ENCODE data around the gene SOHLH2. TPM values are rescaled to one million over a fixed set of nuclear protein-coding genes. Genes with fewer than 3 reads are reported as not detected.

Gene SOHLH2
- total RNA-seq, 4 donors from 2014 or later = not detected

DNA sequence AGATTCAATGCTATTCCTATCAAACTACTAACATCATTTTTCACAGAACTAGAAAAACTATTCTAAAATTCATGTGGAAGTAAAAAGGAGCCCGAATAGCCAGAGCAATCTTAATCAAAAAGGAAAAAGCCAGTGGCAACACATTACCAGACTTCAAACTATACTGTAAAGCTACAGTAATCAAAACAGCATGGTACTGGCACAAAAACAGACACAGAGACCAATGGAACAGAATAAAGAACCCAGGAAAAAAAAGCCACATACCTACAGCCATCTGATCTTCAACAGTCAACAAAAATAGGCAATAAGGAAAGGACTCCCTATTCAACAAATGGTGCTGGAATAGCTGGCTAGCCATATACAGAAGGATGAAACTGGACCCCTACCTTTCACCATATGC lies 10.4 kb upstream of the SOHLH2 start:
- ATAC-seq (ENCODE audit: low FRiP score) (no peak), DNase-seq (ENCODE audit: low spot score) (no peak)
- TF ChIP-seq, protein P1, sequence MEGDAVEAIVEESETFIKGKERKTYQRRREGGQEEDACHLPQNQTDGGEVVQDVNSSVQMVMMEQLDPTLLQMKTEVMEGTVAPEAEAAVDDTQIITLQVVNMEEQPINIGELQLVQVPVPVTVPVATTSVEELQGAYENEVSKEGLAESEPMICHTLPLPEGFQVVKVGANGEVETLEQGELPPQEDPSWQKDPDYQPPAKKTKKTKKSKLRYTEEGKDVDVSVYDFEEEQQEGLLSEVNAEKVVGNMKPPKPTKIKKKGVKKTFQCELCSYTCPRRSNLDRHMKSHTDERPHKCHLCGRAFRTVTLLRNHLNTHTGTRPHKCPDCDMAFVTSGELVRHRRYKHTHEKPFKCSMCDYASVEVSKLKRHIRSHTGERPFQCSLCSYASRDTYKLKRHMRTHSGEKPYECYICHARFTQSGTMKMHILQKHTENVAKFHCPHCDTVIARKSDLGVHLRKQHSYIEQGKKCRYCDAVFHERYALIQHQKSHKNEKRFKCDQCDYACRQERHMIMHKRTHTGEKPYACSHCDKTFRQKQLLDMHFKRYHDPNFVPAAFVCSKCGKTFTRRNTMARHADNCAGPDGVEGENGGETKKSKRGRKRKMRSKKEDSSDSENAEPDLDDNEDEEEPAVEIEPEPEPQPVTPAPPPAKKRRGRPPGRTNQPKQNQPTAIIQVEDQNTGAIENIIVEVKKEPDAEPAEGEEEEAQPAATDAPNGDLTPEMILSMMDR (IDR thresholded peaks at IDR 0.05) = no peak

DNA sequence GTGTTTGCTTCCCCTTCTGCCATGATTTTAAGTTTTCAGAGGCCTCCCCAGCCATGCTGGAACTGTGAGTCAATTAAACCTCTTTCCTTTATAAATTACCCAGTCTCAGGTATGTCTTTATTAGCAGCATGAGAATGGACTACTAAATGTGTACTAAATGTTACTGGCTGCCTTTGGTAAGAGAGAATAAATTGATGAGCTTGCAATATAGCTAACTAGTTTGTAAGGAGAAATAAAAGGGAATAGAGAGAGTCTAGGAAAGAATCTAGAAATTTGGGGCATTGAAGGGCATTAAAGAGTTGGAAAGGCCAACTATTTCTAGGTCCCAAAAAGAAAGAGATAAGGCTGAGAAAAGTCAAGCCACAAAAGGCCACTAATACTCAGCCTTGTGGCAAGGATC lies 5.5 kb upstream of the SOHLH2 start:
- no peak for ATAC-seq (ENCODE audit: low FRiP score)
- TF ChIP-seq, protein P1 (IDR thresholded peaks at IDR 0.05) = no peak
- no peak for DNase-seq (ENCODE audit: low spot score)

DNA sequence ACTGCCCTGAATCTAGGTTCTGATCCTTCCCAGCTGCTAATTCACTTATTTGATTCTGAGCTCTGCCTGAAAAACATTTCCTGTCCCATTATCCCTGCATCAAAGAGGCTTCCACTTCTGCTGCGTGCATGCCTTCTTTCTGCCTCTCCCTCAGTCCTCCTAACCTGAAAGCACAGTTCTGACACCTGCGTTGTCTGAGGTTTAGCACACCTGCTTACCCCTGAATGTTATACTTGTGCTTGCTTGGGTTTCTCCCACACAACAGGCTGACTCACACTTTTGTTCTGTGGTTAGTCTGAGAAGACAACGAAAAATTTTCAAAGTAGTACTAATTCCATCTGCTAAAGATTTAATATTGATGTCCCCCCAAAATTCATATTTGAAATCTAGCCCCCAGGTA lies 3.1 kb upstream of the SOHLH2 start:
- DNase-seq (ENCODE audit: low spot score) (no peak), ATAC-seq (ENCODE audit: low FRiP score) (no peak)
- TF ChIP-seq, protein P1 (IDR thresholded peaks at IDR 0.05) = no peak

DNA sequence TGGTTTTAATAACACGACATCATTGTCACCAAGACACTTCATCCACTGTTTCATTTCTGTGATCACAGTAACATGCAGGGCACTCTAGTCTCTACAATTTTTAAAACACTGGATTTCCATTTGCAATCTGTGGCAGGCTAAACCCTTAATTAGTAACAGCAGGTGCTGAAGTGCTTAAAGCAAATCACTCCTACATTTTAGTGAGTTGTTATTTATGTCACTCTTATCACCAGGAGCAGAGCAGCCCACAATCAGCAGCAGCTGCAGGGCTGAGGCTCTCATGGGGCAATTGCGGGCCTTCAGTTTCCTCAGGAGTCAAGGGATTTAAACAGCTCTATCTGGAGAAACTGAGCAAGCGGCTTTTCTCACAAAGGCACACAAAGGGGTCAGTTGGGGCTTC lies 1.6 kb downstream of the SOHLH2 start:
- DNase-seq (ENCODE audit: low spot score) (no peak), ATAC-seq (ENCODE audit: low FRiP score) (no peak)
- TF ChIP-seq, protein P1 (IDR thresholded peaks at IDR 0.05) = no peak

DNA sequence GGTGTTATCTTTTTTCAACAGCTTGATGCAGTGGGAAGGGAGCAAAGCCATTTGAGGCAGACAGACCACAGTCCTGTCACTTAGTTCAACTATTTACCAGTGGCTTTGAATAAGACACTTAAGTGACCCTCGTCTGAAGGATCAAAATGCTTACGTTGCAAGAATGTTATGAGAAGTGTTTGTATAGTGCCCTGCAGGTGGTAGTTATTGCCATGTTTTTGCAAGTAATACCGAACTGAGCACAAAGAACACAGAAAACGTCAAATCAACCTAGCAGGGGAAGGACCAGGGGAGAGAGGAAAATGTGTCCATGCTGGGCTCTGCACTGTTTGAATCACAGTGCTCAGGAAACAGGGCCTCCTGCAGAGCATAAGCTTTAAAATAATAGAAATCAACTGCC lies 2.8 kb downstream of the SOHLH2 start:
- DNase-seq (ENCODE audit: low spot score) (no peak), ATAC-seq (ENCODE audit: low FRiP score) (no peak)
- TF ChIP-seq, protein P1 (IDR thresholded peaks at IDR 0.05) = no peak

DNA sequence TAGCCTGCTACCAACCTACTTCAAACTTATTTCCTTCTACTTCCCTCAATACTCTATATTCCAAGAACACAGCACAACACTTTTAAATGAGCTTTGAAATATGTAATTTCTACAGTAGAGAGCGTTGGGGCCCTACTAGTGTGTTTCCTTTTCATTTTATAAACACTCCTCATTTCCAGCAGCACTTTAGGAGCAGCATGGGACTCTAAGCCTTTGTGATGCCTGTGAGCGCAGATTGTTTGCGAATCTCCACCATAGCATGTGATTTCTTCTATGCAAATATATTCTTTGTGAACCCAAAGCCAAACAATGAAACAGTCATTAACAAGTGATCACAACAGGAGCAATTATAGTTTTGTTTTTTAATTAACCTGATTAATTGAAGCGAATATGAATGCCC lies 3.6 kb downstream of the SOHLH2 start:
- DNase-seq (ENCODE audit: low spot score) (no peak), ATAC-seq (ENCODE audit: low FRiP score) (no peak)
- TF ChIP-seq, protein P1 (IDR thresholded peaks at IDR 0.05) = no peak

DNA sequence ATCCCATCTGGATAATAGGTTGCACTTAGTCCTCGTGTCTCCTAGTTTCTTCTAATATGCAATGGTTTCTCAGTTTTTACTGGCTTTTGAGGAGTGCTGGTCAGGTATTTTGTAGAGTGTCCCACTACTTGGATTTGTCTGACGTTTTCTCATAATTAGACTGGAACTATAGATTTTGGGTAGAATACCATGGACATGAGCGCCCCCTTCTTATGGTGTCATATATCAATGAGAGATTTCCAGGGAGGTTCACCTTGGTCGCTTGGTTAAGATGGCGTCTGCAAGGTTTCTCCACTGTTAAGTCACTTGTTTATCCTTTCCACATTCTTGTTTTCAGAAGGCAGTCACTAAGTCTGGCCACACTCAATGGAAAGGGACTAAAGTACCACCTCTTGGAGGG lies 6.7 kb downstream of the SOHLH2 start:
- DNase-seq (ENCODE audit: low spot score) (no peak), ATAC-seq (ENCODE audit: low FRiP score) (no peak)
- TF ChIP-seq, protein P1 (IDR thresholded peaks at IDR 0.05) = no peak

Data from omental fat pad (tissue), 4 donors.